AML-193 (cell line): Measurements from ENCODE around the gene ANKHD1.
"Not testable (repeated sequence)": the region's sequence is repeated elsewhere in the genome, so short reads cannot be mapped to it uniquely, and the experiment has no call there.

Experiments used
- DNase-seq, 2 experiments: peaks; one replicate each; lab custom pipeline; 2025; lab: John Stamatoyannopoulos, UW

Gene ANKHD1

GRCh38 chr5:140421375-140421774 is 19.7 kb downstream of the ANKHD1 start:
- not testable (repeated sequence) for DNase-seq

GRCh38 chr5:140423609-140424008 is 22.0 kb downstream of the ANKHD1 start:
- DNase-seq, result no peak

DNA sequence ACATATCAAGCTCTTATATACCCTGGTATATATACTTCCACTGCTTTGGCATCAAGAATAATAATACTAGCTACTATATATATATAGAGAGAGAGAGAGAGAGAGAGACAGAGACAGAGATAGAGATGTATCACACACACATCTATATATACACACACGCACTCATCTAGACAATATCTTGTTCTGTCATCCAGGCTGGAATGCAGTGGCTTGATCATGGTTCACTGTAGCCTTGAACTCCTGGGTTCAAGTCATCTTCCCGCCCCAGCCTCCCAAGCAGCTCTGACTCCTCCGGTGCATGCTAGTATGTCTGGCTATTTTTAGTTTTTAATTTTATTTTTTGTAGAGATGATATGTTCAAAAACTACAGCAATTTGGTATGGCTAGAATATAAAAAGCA is 22.5 kb downstream of the ANKHD1 start:
- no peak for DNase-seq

- DNase-seq, result not testable (repeated sequence)
Observed at GRCh38 chr5:140427726-140428125, 26.1 kb downstream of the ANKHD1 start.

GRCh38 chr5:140429724-140430123 is 28.1 kb downstream of the ANKHD1 start:
- DNase-seq, result no peak

GRCh38 chr5:140432212-140432611 is 30.6 kb downstream of the ANKHD1 start:
- DNase-seq, result no peak

DNA sequence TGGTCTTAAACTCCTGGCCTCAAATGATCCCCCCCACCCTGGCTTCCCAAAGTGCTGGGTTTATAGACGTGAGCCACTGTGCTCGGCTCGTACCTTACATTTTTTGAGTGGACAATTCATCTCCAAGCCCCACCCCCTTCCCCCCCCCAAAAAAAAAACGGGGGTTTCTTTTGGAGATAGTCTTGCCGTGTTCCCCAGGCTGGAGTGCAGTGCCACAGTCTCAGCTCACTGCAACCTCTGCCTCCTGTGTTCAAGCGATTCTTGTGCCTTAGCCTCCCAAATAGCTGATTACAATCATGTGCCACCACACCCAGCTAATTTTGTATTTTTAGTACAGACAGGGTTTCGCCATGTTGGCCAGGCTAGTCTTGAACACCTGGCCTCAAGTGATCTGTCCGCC is 31.3 kb downstream of the ANKHD1 start:
- no peak for DNase-seq

GRCh38 chr5:140457368-140457767 is 55.7 kb downstream of the ANKHD1 start:
- DNase-seq, result not testable (repeated sequence)

DNA sequence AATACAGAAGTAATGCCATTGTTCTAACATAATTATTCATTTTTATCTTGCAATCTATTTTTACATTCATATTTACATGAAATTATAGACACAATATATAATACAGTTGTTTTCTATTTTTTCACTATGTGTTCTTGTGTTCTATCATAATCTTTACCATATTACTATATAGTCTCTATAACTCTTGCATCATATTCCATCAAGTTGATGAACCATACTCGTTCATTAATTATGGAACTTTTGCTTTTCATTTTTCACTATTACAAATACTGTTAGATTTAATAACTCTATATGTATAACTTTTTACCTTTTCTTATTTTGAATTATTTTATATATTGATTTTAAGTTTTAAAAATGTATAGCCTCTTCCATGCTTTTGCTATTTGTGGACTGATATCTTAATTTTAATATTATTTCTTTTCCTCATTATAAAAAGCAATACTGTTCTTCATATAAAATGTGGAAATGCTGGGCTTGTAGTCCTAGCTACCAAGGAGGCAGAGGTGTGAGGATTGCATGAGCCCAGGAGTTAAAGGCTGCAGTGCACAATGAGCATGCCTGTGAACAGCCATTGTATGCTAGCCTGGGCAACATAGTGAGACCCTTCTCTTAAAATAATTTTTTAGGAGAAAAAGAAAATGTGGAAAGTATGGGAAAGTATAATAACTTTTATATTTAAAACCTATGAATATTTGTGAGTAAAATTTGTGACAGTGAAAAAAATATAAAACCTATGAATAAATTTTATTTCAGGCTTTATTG is 65.5 kb downstream of the ANKHD1 start:
- DNase-seq, result no peak

DNA sequence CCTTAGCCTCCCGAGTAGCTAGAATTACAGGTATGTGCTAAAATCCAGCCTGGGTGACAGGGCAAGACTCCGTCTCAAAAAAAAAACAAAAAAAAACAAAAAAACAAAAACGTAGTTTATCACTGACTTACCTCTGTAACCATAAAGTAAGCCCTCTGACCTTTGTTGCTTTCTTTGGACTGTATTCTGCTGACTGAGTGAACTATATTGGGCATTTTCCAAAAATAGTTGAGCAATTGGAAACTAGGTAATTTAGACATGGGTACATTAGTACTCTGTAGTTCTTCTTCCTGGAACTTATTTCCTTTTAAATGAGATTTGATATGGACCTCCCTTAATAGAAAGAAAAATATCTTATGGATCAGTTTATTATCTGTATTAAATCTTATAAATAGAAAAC is 66.6 kb downstream of the ANKHD1 start:
- DNase-seq, result no peak

- no peak for DNase-seq
Observed at GRCh38 chr5:140469259-140469658, 67.6 kb downstream of the ANKHD1 start.

DNA sequence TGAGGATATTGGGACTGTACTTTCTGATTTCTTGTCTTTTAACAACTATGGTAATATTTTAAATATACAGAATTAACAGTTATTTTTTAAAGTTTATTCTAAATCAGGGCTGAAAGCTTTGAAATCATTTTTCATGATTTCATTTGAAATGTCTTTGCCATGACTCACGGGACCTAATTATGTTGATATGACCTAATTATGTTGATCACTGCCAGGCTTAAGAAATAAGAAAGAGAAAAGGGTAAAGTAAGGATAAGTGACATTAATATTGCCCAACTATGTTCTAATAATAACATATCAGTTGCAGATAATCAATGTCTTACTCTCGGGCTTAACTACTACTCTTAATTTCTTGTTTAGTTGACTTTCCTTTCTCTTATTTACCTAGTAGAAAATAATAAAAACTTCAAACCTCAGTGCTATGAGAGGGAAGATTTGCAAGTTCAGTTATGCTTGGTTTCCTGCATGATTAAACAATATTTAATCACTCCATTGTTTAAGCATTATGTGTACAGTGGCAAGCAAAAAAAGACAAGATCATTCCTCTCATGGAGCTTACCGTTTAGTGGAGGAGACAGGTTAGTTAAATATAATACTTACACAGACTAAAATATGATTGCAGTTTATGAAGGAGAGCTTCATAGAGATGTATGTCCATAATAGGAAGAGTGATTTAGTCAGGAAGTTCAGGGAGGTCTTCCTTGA is 78.8 kb downstream of the ANKHD1 start:
- DNase-seq, result no peak

DNA sequence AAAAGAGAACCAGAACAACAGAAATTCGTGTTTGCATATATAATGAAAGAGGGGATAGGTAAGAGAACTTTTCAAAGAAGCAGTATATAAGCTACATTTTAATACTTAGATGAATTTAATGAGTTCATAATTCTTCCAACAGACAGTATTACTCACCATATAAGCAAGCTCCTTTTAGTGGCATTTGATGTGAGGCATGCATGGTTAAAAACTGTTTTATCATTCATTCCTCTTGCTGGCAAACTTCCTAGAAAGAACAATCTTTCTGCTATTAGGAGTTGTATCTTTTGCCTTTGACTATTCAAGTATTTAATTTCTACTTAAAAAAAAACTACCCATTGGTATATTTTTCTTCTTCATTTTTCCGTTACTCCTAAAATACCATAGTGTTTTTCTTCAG is 80.1 kb downstream of the ANKHD1 start:
- no peak for DNase-seq

- no peak for DNase-seq
Observed at GRCh38 chr5:140483055-140483454, 81.4 kb downstream of the ANKHD1 start.

DNA sequence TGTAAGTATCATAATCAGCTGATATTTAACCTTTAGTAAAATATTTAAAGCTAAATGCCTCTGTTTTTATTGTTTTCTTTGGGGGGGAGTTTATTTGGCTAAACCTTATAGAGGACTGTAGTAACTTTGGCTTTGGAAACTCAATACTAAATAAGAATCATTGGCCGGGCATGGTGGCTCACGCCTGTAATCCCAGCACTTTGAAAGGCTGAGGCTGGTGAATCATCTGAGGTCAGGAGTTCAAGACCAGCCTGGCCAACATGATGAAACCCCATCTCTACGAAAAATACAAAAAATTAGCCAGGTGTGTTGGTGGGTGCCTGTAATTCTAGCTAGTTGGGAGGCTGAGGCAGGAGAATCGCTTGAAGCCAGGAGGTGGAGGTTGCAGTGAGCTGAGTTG is 86.5 kb downstream of the ANKHD1 start:
- not testable (repeated sequence) for DNase-seq

DNA sequence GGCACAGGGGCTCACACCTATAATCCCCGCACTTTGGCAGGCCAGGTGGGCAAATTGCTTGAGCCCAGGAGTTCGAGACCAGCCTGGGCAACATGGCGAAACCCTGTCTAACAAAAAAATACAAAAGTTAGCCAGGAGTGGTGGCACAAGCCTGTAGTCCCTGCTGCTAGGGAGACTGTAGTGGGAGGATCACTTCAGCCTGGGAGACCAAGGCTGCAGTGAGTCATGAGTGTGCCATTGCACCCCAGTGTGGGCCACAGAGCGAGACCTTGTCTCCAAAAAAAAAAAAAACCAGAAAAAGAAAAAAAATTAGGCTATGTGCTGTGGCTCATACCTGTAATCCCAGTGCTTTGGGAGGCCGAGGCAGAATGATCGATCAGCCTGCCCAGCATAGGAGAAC is 87.3 kb downstream of the ANKHD1 start:
- DNase-seq, result no peak

GRCh38 chr5:140497897-140498296 is 96.3 kb downstream of the ANKHD1 start:
- no peak for DNase-seq

DNA sequence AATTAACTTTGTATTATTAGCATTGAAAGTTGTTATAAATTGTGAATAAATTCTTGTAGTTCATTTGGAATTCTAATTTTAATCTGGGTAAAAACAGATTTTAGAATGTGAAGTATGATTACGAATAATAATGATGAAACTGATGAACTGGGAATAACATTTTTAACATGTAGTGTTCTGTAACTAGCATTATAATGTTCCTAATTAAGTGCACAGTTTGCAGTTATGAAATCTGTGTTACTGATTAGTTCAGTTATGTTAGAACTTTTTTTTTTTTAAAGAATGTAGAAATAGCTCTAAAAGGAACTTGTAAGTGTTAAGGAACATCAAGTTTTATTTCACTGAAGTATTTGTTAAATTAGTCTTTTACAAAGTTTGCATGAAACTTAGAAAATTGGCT is 97.0 kb downstream of the ANKHD1 start:
- no peak for DNase-seq

GRCh38 chr5:140502834-140503233 is 101.2 kb downstream of the ANKHD1 start:
- no peak for DNase-seq

DNA sequence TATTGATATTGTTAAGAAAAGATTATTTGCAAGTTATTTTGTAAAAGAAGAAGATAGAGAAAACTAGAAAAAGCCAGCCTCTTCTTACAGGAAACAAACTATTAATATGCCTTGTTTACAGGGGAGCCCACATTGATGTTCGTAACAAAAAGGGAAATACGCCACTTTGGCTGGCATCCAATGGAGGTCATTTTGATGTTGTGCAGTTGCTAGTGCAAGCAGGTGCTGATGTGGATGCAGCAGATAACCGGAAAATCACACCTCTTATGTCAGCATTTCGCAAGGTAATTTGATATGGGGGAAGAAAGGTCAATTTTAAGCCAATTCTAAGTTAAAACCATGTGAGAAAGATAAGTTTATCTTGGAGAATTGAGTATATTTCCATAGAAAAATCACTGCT is 108.3 kb downstream of the ANKHD1 start:
- DNase-seq, result no peak

- no peak for DNase-seq
Observed at GRCh38 chr5:140513124-140513523, 111.5 kb downstream of the ANKHD1 start.

- no peak for DNase-seq
Observed at GRCh38 chr5:140524003-140524402, 122.4 kb downstream of the ANKHD1 start.

DNA sequence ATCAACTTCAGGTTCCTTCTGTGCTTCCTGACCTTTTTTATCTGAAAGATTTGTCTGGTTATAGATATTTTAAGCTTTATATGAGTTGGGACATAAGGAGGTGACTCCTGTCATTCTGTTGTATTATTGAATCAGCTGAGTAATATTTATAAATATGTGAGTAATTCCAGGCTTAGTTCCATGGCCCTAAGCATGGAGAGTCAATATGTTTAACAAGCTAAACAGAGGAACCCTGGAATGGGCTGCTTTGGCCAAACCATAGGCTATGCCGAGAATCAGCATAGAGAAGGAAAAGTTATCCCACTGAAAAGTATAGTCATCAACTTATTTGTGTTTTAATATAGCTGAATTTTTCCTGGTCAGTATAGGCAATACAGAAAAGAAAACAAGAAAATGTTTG is 138.6 kb downstream of the ANKHD1 start:
- DNase-seq, result no peak

DNA sequence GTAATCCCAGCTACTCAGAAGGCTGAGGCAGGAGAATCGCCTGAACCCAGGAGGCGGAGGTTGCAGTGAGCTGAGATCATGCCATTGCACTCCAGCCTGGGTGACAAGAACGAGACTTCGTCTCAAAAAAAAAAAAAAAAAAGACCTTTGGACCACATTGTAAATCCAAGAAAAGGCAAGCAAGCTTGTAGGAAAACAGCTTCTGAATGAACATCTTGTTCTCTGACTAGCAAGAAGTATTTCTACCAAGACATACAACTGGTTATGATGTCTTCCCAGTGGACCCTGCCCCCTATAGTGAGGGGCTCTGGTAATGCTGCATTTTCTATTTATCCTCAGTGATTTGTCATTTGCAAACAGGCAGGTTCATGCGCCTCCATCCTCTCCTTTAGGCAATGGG is 141.3 kb downstream of the ANKHD1 start:
- DNase-seq, result no peak
